Esophagus (tissue), 2 donors: ENCODE data around the gene MTOR. TPM values are rescaled to one million over a fixed set of nuclear protein-coding genes. Genes with fewer than 3 reads are reported as not detected.
"Not testable (repeated sequence)": the region's sequence is repeated elsewhere in the genome, so short reads cannot be mapped to it uniquely, and the experiment has no call there.

Experiments used
- H3K27ac ChIP-seq, 2 donors: one replicate each; pipeline ENCODE4 v1.5.1; 2013; ENCODE audit warnings: low read depth in 2 of 2, mild to moderate bottlenecking in 2 of 2, inconsistent platforms in 1 of 2, low read length in 1 of 2, moderate library complexity in 1 of 2
- H3K27me3 ChIP-seq, 2 donors: one replicate each; pipeline ENCODE4 v1.6.1; 2013; ENCODE audit warnings: low read length in 2 of 2, control low read depth in 1 of 2, mild to moderate bottlenecking in 1 of 2; ENCODE audit not compliant: insufficient read depth in 2 of 2, control insufficient read depth in 1 of 2
- H3K36me3 ChIP-seq, 2 donors: one replicate each; pipeline ENCODE4 v1.6.1; 2013; ENCODE audit warnings: low read length in 1 of 2; ENCODE audit not compliant: control insufficient read depth in 2 of 2, insufficient read depth in 2 of 2
- H3K4me1 ChIP-seq, 2 donors: one replicate each; pipeline ENCODE4 v1.6.1; 2013; ENCODE audit warnings: low read length in 1 of 2; ENCODE audit not compliant: control insufficient read depth in 2 of 2, insufficient read depth in 2 of 2
- H3K4me3 ChIP-seq, 2 donors: one replicate each; pipeline ENCODE4 v1.5.1; 2013; ENCODE audit warnings: low read length in 2 of 2, mild to moderate bottlenecking in 2 of 2, low read depth in 1 of 2, moderate library complexity in 1 of 2
- H3K9me3 ChIP-seq, 2 donors: one replicate each; pipeline ENCODE4 v1.6.1; 2013; ENCODE audit warnings: mild to moderate bottlenecking in 2 of 2, low read depth in 1 of 2, low read length in 1 of 2, moderate library complexity in 1 of 2; ENCODE audit not compliant: control insufficient read depth in 2 of 2, insufficient read depth in 1 of 2
- WGBS, 2 donors: extraction: QIAGEN DNeasy Blood & Tissue Kit; methylation state at CpG; one replicate each; pipeline ENCODE4 v1.1.7; 2013; 5-methylcytosine and 5-hydroxymethylcytosine counted together
- polyA plus RNA-seq, 2 donors: library from polyadenylated mRNA; stranded (reverse); fragments of 200-250 nt; gene quantifications; one replicate each; pipeline ENCODE4 v1.2.3, GENCODE V29; 2013
- donor health status: healthy with polysubstance abuse.
- donor health status: Bipolar disorder and iron deficiency.

Gene MTOR
- polyA plus RNA-seq, 2 donors: 16.0 to 17.7 TPM

DNA sequence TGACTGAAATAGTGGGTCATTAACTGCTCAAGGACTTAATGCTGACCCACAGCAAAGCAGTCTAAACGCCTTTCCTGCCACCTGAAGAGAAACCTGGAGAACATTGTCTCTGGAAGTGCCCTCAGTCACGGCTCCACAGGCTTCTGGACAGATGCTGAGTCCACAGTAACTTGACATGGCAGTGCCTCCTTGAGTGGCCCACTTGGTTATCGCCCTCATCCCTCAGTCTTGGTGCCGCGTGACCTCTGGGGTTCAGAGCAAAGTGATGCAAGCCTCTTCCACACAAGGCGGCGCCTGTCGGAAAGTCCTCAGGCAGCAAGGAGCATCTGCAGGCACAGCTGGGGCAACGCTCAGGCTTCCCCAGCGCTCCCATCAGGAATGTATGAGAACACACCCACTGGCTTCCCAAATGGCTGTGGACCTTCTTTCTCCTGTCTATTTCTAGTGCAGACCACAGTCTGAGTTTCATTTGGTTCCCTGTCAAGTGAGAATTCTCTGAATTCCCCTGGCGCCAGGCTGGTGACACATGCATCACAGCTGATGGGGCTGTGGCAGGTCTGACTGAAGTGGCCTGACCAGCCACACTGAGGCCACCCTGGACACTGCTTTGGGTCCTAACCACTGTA is 86.2 kb downstream of the MTOR start:
- H3K27me3 ChIP-seq: no peaks in the 10 kb centered on the region
- no peak overlapping the region for H3K27ac ChIP-seq
- H3K4me1 ChIP-seq: no peaks in the 10 kb centered on the region
- H3K36me3 ChIP-seq: peaks cover 0 to 3% of the 10 kb centered on the region in 2 donors
- no peaks in the 10 kb centered on the region for H3K9me3 ChIP-seq
- WGBS, 2 donors: 90 to 94% methylated on average over 11 of the region's 11 CpGs
- no peak overlapping the region for H3K4me3 ChIP-seq

DNA sequence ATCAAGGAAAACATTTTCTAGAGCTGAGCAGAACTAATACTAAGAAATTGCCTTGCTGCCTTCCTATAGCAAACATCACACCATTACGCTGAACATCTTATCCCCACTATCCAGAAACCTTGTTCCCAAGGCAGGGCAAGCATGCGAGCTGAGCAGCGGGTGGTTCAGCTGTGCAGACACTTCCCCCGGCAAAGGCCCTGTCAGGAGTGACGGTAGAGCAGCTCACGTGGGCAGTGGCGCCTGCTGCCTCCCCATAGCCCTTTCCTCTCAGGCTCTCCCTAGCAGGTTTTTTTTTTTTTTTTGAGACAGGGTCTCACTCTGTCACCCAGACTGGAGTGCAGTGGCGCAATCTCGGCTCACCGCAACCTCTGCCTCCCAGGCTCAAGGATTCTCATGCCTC is 86.9 kb downstream of the MTOR start:
- no peaks in the 10 kb centered on the region for H3K9me3 ChIP-seq
- no peaks in the 10 kb centered on the region for H3K27me3 ChIP-seq
- no peaks in the 10 kb centered on the region for H3K4me1 ChIP-seq
- H3K27ac ChIP-seq: no peak overlapping the region
- H3K36me3 ChIP-seq: peaks cover 0 to 3% of the 10 kb centered on the region in 2 donors
- WGBS, 2 donors: 98% methylated on average over 10 of the region's 10 CpGs
- no peak overlapping the region for H3K4me3 ChIP-seq

DNA sequence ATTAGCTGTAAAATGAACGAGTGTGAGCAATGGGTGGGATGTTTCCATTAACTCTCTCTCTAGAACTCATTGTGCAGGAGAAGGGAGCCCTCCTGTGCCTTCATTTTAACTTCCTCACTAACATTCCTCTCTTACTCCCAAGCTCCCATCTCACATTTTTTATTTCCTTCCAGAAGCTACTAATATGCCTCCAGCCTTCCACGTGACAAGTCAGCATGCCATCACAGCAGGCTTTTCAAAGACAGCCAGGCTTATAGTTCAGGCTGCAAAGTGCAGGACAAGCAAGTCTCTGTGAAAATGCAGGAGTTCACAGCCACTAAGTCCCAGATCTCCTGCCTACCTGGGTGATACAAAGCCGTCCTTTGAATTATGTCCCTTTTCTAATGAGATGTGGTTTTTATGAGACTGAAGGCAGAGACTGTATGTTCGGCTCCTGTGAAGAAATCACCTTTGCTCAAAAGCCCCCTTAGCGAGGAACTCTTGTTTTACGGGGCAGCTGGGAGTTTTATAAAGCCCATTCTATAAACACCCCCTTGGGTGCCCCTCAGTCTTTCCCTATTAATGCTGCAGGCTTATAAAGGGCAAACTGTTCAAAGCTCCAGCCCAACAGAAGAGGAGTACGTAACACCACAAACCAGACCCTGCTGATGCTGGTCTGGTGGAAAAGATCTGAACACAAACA is 87.9 kb downstream of the MTOR start:
- no peaks in the 10 kb centered on the region for H3K9me3 ChIP-seq
- H3K4me1 ChIP-seq: no peaks in the 10 kb centered on the region
- peaks cover 0 to 3% of the 10 kb centered on the region in 2 donors for H3K36me3 ChIP-seq
- no peaks in the 10 kb centered on the region for H3K27me3 ChIP-seq
- 80 to 82% methylated on average over 7 of the region's 7 CpGs for WGBS, 2 donors
- no peak overlapping the region for H3K4me3 ChIP-seq
- no peak overlapping the region for H3K27ac ChIP-seq

DNA sequence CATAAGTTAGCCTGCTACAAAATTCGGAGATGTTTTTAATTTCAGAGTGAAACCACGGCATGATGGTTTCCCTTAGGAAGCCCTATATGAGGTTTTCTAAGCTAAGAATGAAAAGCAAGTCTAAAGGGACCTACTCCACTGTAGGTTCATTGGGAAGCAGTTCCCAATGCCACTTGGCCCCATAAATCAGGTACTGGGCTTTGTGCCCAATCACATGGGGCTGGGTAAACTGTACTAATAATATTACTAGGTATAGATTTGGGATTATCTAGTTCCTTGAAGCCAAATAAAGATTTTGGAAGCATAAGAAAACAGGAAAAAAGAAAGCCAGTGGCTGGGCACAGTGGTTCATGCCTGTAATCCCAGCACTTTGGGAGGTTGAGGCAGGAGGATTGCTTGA is 92.2 kb downstream of the MTOR start:
- Histone ChIP-seq H3K27me3 (no peaks in the 10 kb centered on the region), H3K4me3 (no peak overlapping the region), H3K36me3 (peaks cover 0 to 4% of the 10 kb centered on the region in 2 donors), H3K4me1 (no peaks in the 10 kb centered on the region), H3K27ac (no peak overlapping the region), H3K9me3 (no peaks in the 10 kb centered on the region)
- WGBS, 2 donors: 86 to 96% methylated on average over 2 of the region's 2 CpGs

DNA sequence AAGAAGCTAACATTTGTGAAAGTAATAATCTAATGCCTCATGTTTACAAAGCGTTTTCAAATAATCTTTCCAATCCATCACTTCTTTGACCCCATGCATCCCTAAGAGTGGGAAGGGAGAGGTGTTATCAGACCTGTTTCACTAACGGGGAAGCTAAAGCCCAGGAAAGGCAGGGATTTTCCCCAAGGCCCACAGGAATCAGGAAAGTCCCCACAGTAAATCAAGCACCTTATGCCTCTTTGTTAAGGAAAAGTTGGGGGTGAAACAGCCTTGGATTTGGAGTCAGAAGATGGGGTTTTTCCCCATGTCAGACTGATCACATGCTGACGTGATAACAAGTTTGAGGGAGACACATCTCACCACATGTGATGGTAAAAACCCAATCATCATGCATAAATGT is 93.1 kb downstream of the MTOR start:
- Histone ChIP-seq H3K9me3 (no peaks in the 10 kb centered on the region), H3K4me3 (no peak overlapping the region), H3K4me1 (no peaks in the 10 kb centered on the region), H3K36me3 (peaks cover 0 to 4% of the 10 kb centered on the region in 2 donors), H3K27ac (no peak overlapping the region), H3K27me3 (no peaks in the 10 kb centered on the region)
- 56 to 60% methylated on average over 3 of the region's 3 CpGs for WGBS, 2 donors

DNA sequence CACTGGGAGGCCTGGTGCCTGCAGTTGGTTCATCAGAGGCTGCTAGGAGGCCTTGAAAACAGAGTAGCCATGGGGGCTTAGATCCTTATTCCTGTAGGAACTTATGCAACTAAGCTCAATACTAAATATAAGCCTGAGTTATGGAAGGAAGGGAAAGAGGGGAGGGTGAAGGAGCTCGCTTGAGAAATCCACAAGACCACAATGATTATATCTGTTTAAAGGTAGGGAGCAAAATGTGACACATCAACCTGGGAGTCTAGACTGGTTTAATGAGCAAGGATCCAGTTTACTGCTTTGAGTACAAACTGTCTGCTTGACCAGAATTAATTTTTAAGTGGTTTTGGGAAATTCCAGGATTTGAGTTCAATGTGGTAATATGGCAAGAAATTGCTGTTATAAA is 93.6 kb downstream of the MTOR start:
- no peak overlapping the region for H3K4me3 ChIP-seq
- no peaks in the 10 kb centered on the region for H3K9me3 ChIP-seq
- no peak overlapping the region for H3K27ac ChIP-seq
- WGBS, 2 donors: 91 to 93% methylated on average over 1 of the region's 1 CpG
- H3K27me3 ChIP-seq: no peaks in the 10 kb centered on the region
- H3K4me1 ChIP-seq: no peaks in the 10 kb centered on the region
- peaks cover 0 to 4% of the 10 kb centered on the region in 2 donors for H3K36me3 ChIP-seq

DNA sequence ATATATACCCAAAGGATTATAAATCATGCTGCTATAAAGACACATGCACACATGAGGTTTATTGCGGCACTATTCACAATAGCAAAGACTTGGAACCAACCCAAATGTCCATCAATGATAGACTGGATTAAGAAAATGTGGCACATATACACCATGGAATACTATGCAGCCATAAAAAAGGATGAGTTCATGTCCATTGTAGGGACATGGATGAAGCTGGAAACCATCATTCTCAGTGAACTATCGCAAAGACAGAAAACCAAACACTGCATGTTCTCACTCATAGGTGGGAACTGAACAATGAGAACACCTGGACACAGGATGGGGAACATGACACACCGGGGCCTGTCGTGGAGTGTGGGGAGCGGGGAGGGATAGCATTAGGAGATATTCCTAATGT is 95.6 kb downstream of the MTOR start:
- H3K27ac ChIP-seq, H3K27me3 ChIP-seq, H3K36me3 ChIP-seq, H3K4me3 ChIP-seq, H3K4me1 ChIP-seq, H3K9me3 ChIP-seq: not testable (repeated sequence)
- WGBS, 2 donors: 97 to 98% methylated on average over 5 of the region's 5 CpGs

DNA sequence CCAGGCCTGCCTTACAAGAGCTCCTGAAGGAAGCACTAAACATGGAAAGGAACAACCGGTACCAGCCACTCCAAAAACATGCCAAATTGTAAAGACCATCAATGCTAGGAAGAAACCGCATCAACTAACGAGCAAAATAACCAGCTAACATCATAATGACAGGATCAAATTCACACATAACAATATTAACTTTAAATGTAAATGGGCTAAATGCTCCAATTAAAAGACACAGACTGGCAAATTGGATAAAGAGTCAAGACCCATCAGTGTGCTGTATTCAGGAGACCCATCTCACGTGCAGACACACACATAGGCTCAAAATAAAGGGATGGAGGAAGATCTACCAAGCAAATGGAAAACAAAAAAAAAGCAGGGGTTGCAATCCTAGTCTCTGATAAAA is 99.6 kb downstream of the MTOR start:
- H3K36me3 ChIP-seq, H3K4me3 ChIP-seq, H3K4me1 ChIP-seq, H3K27ac ChIP-seq, H3K9me3 ChIP-seq, H3K27me3 ChIP-seq: not testable (repeated sequence)
- 97 to 98% methylated on average over 3 to 4 of the region's 4 CpGs for WGBS, 2 donors

DNA sequence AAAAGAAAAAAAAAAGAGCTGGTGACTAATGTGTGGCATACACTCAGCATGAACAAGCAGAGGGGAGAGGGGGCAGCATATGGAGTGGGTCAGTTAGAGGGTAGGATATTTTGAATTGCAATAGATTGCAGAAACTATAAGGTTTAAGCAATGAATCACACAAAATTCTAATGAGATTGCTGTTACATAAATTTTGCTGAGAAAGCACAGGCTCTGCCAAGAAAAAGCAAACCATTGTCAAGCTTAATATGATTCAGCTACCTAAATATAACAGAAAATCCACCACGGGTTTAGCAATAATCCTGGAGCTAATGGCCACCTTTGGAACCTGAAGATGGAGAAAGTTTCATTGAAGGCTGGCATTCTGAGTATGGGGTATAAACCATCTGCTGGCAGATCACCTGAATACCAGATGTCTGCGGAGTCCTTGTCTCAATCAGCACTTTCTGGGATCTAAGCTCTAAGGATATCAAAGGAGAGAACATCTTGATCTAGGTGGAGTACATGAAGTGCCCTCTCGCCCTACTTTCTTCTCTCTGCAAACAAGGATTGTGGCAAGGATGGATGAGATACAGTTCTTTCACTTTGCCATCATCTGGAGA is 103.5 kb downstream of the MTOR start:
- 52 to 60% methylated on average over 3 of the region's 3 CpGs for WGBS, 2 donors
- peaks cover 0 to 7% of the 10 kb centered on the region in 2 donors for H3K4me1 ChIP-seq
- H3K9me3 ChIP-seq: no peaks in the 10 kb centered on the region
- no peaks in the 10 kb centered on the region for H3K27me3 ChIP-seq
- peak overlapping the region; percentile 18 to 47 for H3K27ac ChIP-seq
- H3K4me3 ChIP-seq: no peak overlapping the region
- H3K36me3 ChIP-seq: peaks cover 3 to 7% of the 10 kb centered on the region in 2 donors

DNA sequence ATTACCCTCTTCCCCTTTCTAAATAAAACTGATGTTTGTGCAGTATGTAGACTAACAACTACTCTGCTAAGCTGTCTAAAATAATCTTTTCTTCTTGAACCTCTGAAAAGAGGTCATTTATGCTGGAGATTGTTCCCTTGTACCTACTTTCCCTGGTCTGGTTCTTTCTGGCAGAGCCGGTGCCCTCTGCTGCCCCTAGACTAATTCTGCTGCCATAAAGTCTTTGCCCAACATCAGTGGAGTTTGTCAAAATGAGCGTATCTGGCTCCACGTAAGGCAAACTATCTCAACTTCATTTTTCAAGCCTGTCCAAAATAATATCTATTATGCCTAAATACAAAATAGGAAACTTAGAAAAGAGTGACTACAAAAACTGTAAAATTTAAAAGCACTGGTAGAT is 104.1 kb downstream of the MTOR start:
- H3K9me3 ChIP-seq: no peaks in the 10 kb centered on the region
- H3K36me3 ChIP-seq: peaks cover 3 to 7% of the 10 kb centered on the region in 2 donors
- H3K27me3 ChIP-seq: no peaks in the 10 kb centered on the region
- H3K27ac ChIP-seq: peak overlapping the region; percentile 47 to 68
- peaks cover 0 to 7% of the 10 kb centered on the region in 2 donors for H3K4me1 ChIP-seq
- H3K4me3 ChIP-seq: no peak overlapping the region
- WGBS, 2 donors: 70 to 80% methylated on average over 3 of the region's 3 CpGs
